Measurements from ENCODE around the gene NR3C1.

- TF ChIP-seq CTCF (IDR thresholded peaks at IDR 0.05; ENCODE audit: poor library complexity) (no peak), EZH2phosphoT487 (IDR thresholded peaks at IDR 0.05; ENCODE audit: low read depth, severe bottlenecking, unreplicated experiment) (no peak), EZH2 (IDR thresholded peaks at IDR 0.05; ENCODE audit: borderline replicate concordance) (no peak)
Observed at GRCh38 chr5:143405849-143406098, 2.3 kb upstream of the NR3C1 start.
